Measurements from ENCODE around the gene SLC18B1.

DNA sequence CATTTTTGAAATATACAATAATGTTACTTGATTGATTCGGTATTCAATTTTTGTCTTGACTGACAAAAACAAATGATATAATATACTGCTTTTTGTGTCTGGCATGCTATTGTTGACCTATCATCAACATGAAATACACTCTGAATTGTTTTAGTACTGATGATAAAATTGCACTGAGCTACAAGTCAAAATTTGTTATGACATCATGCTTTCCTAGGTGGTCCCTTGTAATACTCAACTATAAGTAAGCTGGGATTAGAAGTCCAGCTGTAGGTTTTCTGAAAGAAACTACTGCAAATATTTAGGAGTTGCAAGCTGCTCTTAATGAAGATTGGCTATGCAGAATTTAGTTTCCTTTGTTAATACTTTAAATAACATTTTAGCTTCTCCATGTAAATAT lies 32.9 kb downstream of the SLC18B1 start:
- TF ChIP-seq, protein P1, sequence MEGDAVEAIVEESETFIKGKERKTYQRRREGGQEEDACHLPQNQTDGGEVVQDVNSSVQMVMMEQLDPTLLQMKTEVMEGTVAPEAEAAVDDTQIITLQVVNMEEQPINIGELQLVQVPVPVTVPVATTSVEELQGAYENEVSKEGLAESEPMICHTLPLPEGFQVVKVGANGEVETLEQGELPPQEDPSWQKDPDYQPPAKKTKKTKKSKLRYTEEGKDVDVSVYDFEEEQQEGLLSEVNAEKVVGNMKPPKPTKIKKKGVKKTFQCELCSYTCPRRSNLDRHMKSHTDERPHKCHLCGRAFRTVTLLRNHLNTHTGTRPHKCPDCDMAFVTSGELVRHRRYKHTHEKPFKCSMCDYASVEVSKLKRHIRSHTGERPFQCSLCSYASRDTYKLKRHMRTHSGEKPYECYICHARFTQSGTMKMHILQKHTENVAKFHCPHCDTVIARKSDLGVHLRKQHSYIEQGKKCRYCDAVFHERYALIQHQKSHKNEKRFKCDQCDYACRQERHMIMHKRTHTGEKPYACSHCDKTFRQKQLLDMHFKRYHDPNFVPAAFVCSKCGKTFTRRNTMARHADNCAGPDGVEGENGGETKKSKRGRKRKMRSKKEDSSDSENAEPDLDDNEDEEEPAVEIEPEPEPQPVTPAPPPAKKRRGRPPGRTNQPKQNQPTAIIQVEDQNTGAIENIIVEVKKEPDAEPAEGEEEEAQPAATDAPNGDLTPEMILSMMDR (IDR thresholded peaks at IDR 0.05): no peak
- no peak for TF ChIP-seq POLR2A (IDR thresholded peaks at IDR 0.05)
